ENCODE data around the gene MAGI3.

- TF ChIP-seq GATA3 (IDR thresholded peaks at IDR 0.05; ENCODE audit: low read depth, low read length) (no peak), GATA2 (IDR thresholded peaks at IDR 0.05; ENCODE audit: low read depth, low read length) (no peak)
Measured at GRCh38 chr1:113517346-113517745, 127.0 kb downstream of the MAGI3 start.
